GM18511 (cell line): ENCODE data around the gene ARF1.

Experiments
- ATAC-seq: cut with Tn5 transposase; IDR thresholded peaks from one replicate; pipeline ENCODE4 v1.9.1; 2021; ENCODE audit warnings: mild to moderate bottlenecking, moderate library complexity; ENCODE audit not compliant: unreplicated experiment

Gene ARF1

DNA sequence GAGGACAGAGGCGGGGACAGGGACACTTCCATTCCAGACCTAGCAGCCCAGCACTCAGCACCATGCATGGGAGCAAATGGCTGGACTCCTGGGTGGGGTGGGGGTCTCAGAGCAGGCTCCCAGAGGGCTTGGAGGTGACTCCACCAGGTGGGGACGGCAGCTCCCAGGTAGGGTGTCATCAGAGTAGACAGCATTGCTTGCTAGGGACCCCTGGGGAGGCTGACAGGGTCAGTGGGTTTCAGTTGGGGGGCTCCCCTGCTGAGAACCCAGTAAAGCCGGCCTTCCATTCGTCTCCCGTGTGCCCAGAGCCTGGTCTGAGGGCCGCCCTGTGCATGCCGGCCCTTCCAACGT lies 62.5 kb downstream of the ARF1 start:
- ATAC-seq = no peak

DNA sequence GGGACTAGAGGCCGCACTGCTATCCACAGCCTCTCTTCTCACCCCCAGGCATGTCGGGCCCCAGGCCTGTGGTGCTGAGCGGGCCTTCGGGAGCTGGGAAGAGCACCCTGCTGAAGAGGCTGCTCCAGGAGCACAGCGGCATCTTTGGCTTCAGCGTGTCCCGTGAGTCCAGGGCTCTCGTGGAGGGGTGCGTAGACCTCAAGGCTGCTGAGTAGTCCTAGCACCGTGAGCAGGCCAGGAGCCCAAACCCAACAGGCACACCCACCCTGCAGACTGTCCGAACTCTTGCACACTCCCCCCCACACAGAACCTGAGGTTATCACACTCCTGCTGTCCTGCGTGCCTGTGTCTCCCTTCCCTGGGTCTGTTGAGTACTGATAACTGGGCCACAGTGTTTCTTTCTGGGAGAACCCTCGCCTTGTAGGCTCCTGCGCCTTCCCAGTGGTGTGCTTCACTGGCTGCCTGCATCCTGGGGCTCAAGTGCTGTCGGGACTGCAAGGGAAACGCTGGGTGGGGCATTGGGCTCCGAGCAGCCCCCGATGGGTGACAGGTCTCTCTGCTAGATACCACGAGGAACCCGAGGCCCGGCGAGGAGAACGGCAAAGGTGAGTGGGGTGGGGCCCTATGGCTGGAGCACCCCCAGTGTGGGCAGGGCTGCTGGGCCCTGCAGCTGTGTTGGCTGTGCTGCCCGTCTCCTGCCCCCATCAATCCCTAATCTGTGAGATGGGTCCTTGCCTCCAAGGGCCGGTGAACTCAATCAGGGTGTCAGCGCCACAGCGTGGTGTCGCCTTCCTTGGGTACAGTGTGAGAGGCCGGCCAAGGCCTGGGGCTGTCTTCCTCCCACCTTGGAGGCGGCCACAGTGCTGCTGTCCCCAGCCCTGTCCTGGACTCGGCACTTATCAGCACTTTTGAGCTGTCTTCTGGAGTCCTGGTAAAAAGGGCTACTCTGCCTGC lies 63.2 kb downstream of the ARF1 start:
- ATAC-seq = no peak

DNA sequence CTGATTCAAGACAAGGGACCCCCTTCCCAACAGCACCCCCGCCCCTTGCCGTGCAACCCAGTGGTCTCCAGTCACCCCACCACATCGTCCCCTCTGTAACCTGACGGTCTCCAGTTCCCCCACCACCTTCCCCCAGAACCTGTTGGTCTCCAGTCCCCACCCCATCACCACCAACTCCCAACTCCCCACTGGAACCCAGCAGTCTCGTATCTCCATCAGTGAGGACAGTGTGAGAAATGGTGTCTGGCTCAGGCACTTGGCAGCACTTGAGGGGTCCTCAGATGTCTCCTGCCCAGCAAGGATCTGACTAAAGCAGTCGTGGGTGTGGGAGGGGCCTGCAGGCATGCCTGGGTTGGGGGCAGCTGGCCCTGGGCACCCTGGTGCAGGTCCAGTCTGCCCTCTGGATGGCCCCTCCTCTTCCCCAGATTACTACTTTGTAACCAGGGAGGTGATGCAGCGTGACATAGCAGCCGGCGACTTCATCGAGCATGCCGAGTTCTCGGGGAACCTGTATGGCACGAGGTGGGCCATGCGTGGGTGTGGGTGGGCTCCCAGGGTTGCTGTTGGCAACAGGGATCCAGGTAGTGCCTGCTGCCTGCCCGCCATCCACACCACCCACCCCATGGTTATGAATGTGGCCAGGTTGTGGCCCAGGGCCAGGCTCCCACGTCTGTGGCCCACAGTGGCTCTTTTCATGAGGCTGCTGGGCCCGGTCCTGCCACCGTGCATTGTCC lies 64.1 kb downstream of the ARF1 start:
- ATAC-seq = no peak

DNA sequence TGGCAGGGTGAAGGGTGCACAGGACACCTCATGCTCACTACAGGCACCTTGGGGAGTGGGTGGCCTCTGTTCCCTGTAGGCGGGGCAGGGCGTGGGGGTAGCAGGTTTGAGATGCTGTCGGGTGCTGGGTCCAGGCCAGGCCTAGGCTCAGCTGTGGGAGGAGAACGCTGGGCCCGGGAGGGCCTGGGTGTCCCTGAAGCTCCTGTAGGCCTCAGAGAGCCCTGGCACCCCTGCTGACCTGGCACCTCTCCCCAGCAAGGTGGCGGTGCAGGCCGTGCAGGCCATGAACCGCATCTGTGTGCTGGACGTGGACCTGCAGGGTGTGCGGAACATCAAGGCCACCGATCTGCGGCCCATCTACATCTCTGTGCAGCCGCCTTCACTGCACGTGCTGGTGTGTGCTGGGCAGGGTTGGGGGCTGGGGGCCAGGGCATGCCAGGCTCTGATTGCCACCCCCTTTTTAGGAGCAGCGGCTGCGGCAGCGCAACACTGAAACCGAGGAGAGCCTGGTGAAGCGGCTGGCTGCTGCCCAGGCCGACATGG lies 64.7 kb downstream of the ARF1 start:
- no peak for ATAC-seq

DNA sequence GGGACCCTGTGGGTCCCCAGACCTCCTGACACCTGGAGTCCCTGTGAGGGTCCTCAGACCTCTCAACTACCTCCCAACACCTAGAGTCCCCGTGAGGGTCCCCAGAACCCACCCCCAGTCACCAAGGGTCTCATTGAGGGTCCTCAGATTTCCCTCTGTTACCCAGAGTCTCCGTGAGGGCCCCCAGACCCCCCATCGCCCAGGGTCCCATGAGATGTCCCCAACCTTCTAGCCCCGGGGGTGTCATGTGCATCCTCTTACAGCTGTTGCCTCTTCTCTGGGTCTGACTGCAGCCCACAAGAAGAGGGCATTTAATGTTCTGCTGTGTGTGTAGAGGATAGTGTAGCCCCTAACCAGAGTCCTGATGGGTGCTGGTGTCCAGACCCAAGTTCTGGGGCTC lies 65.3 kb downstream of the ARF1 start:
- no peak for ATAC-seq

DNA sequence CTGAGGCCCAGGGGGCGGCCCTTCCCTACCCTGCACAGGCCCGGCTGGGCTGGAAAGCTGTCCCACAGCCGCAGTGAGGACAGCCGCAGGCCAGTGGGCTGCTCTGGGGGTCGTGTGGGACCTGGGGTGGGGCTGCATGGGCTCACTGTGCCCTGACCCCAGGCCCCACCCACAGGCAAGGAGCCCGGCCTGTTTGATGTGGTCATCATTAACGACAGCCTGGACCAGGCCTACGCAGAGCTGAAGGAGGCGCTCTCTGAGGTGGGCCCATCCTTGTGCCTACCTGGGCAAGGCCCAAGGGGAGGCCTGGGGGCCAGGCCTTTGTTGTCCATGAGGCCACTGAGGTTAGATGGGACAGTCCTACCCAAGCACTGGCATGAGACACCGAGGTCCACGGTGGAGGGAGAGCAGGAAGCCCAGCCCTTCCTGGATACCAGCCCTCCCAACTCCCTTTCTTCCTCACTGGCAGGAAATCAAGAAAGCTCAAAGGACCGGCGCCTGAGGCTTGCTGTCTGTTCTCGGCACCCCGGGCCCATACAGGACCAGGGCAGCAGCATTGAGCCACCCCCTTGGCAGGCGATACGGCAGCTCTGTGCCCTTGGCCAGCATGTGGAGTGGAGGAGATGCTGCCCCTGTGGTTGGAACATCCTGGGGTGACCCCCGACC lies 65.8 kb downstream of the ARF1 start:
- ATAC-seq = no peak
